Measurements from ENCODE around the gene EFCAB6. TPM values are rescaled to one million over a fixed set of nuclear protein-coding genes. Genes with fewer than 3 reads are reported as not detected.

The EFCAB6 gene
- total and polyA plus RNA-seq, 2 of the 13 experiments (the other 11 are each of a cell fraction or from before 2014, with no cell fraction given), result not detected

DNA sequence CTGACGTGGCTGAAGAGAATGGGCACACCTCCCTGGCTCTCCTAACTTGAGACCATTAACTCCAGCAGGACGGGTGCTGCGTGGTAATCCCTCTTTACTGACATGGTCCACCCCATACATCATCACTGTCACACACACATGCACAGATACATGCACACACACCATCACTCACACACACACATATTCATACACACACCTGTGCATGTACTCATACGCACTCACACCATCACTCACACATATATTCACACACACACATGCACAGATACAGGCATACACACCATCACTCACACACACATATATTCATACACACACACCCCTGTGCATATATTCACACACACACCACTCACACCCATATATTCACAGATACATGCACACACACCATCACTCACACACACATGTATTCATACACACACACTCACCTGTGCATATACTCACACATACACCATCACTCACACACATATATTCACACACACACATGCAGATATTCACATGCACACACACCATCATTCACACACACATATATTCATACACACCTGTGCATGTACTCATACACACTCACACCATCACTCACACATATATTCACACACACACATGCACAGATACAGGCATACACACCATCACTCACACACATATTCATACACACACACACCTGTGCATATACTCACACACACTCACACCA lies 74.8 kb downstream of the EFCAB6 start:
- no peak for FAIRE-seq
- H4K20me1 ChIP-seq (ENCODE audit: insufficient read depth, low read length), result no peaks in the 10 kb centered on the region
- H3K27me3 ChIP-seq (ENCODE audit: control insufficient read depth in 1 of 2, insufficient read depth in 2 of 2, low read length in 2 of 2), result peaks cover 0 to 35% of the 10 kb centered on the region in 2 experiments; a peak in 4 of 5 replicates
- H3K36me3 ChIP-seq (replicated peaks in 1 of 2; ENCODE audit: control insufficient read depth in 1 of 2, insufficient read depth in 2 of 2, low read length in 2 of 2), result no peaks in the 10 kb centered on the region
- CTCF ChIA-PET (ENCODE audit: low intra/inter-chr PET ratio, low total read pairs), result no interaction called here
- H2AFZ ChIP-seq (ENCODE audit: low read length), result no peak overlapping the region
- H3K27ac ChIP-seq (ENCODE audit: extremely low read length, insufficient read depth, low read length), result no peak overlapping the region
- no TSS peak for BruUV-seq (replicated peaks)
- TF ChIP-seq, protein P1, sequence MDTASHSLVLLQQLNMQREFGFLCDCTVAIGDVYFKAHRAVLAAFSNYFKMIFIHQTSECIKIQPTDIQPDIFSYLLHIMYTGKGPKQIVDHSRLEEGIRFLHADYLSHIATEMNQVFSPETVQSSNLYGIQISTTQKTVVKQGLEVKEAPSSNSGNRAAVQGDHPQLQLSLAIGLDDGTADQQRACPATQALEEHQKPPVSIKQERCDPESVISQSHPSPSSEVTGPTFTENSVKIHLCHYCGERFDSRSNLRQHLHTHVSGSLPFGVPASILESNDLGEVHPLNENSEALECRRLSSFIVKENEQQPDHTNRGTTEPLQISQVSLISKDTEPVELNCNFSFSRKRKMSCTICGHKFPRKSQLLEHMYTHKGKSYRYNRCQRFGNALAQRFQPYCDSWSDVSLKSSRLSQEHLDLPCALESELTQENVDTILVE (CRISPR knock-in tag; IDR thresholded peaks at IDR 0.05), result no peak
- TF ChIP-seq ZNF556 (CRISPR knock-in tag; IDR thresholded peaks at IDR 0.05; ENCODE audit: borderline replicate concordance) (no peak), ZNF256 (CRISPR knock-in tag; conservative IDR thresholded peaks at IDR 0.05) (no peak), MAFF (IDR thresholded peaks at IDR 0.05; ENCODE audit: low read depth, low read length) (no peak), NCOA5 (CRISPR knock-in tag; IDR thresholded peaks at IDR 0.05) (no peak), SMAD9 (CRISPR knock-in tag; IDR thresholded peaks at IDR 0.05) (no peak), ZBTB20 (CRISPR knock-in tag; IDR thresholded peaks at IDR 0.05; ENCODE audit: borderline replicate concordance, low read depth) (no peak), ZSCAN31 (CRISPR knock-in tag; IDR thresholded peaks at IDR 0.05; ENCODE audit: low read depth) (no peak), SMARCE1 (IDR thresholded peaks at IDR 0.05; ENCODE audit: borderline replicate concordance) (no peak), SALL1 (CRISPR knock-in tag; IDR thresholded peaks at IDR 0.05) (no peak), ZNF326 (CRISPR knock-in tag; IDR thresholded peaks at IDR 0.05; ENCODE audit: borderline replicate concordance) (no peak), SYNCRIP (IDR thresholded peaks at IDR 0.05; ENCODE audit: insufficient read depth, low read depth, low read length) (no peak), EEA1 (CRISPR knock-in tag; IDR thresholded peaks at IDR 0.05; ENCODE audit: borderline replicate concordance) (no peak), HOXA3 (CRISPR knock-in tag; IDR thresholded peaks at IDR 0.05) (no peak), ZSCAN30 (CRISPR knock-in tag; IDR thresholded peaks at IDR 0.05) (no peak), MATR3 (CRISPR knock-in tag; IDR thresholded peaks at IDR 0.05) (no peak)
- TF ChIP-seq, protein P2, sequence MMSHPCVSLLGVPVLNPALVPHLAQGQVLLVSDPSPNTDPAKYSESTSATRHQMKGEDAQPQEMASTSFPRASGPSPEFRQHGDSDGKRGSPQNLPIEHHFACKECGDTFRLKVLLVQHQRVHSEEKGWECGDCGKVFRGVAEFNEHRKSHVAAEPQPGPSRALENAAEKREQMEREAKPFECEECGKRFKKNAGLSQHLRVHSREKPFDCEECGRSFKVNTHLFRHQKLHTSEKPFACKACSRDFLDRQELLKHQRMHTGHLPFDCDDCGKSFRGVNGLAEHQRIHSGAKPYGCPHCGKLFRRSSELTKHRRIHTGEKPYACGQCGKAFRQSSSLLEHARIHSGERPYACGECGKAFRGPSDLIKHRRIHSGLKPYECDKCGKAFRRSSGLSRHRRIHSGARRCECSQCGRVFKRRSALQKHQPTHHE (CRISPR knock-in tag; IDR thresholded peaks at IDR 0.05; ENCODE audit: borderline replicate concordance), result no peak
- TF ChIP-seq, protein P3, sequence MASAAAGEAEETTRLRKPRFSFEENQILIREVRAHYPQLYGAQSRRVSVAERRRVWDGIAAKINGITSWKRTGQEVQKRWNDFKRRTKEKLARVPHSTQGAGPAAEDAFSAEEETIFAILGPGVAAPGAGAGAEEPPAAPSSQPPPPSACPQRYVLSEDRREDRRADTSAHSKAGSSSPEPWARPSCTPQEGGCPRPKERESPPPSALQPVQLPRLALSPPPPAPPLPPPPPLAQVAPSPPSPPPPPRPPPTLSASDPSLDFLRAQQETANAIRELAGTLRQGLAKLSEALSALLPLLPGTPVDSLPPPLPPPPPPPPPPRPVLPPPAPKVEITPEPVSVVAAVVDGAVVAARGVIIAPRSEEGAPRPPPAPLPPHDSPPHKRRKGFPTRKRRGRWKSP (CRISPR knock-in tag; IDR thresholded peaks at IDR 0.05), result no peak
- TF ChIP-seq, protein P4, sequence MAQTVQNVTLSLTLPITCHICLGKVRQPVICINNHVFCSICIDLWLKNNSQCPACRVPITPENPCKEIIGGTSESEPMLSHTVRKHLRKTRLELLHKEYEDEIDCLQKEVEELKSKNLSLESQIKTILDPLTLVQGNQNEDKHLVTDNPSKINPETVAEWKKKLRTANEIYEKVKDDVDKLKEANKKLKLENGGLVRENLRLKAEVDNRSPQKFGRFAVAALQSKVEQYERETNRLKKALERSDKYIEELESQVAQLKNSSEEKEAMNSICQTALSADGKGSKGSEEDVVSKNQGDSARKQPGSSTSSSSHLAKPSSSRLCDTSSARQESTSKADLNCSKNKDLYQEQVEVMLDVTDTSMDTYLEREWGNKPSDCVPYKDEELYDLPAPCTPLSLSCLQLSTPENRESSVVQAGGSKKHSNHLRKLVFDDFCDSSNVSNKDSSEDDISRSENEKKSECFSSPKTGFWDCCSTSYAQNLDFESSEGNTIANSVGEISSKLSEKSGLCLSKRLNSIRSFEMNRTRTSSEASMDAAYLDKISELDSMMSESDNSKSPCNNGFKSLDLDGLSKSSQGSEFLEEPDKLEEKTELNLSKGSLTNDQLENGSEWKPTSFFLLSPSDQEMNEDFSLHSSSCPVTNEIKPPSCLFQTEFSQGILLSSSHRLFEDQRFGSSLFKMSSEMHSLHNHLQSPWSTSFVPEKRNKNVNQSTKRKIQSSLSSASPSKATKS (CRISPR knock-in tag; IDR thresholded peaks at IDR 0.05), result no peak
- in situ Hi-C loops (cut with HindIII; ENCODE audit: extremely low pct_ligation_motif_present, low pct_unique_long_range_greater_than_20kb), result no loop called here
- H3K79me2 ChIP-seq (ENCODE audit: insufficient read depth, low read length), result no peaks in the 10 kb centered on the region
- no peak for DNase-seq (ENCODE audit: low spot score)
- no peak overlapping the region for H3K9ac ChIP-seq (ENCODE audit: insufficient read depth, low read depth, low read length)
- no peaks in the 10 kb centered on the region for H3K4me1 ChIP-seq (ENCODE audit: insufficient read depth, low read length)
- POLR2A ChIA-PET, result no interaction called here
- intact Hi-C loops (cut with micrococcal nuclease; ENCODE audit: unreplicated experiment), result no loop called here
- no peak for ATAC-seq
- H3K4me2 ChIP-seq (ENCODE audit: low read depth, low read length), result no peak overlapping the region
- no peak overlapping the region for H3K4me3 ChIP-seq (replicated peaks in 1 of 3; ENCODE audit: insufficient read depth in 1 of 3, low read depth in 2 of 3, low read length in 3 of 3)
- H3K9me3 ChIP-seq (ENCODE audit: low read length), result peaks cover 11% of the 10 kb centered on the region; the same call in 1 of the 2 replicates
- 28% methylated on average over 4 of the region's 4 CpGs for WGBS (ENCODE audit: low lambda C conversion rate)

Measured in HepG2 (cell line).